Panc1 (cell line): ENCODE data around the gene TMOD3.

Source experiments
- POLR2AphosphoS5 ChIP-seq: IDR thresholded peaks from 2 replicates; pipeline ENCODE4 v1.6.1; 2012; ENCODE audit warnings: mild to moderate bottlenecking, low read depth, low read length, moderate library complexity
- SIN3A ChIP-seq: IDR thresholded peaks from 2 replicates; pipeline ENCODE4 v1.6.1; 2012; ENCODE audit warnings: low read depth, mild to moderate bottlenecking, low read length, moderate library complexity, borderline replicate concordance; ENCODE audit not compliant: insufficient read depth
- TCF7L2 ChIP-seq: IDR thresholded peaks from 2 replicates; pipeline ENCODE4 v1.6.1; 2011; ENCODE audit warnings: mild to moderate bottlenecking, low read depth, low read length, inconsistent platforms
- TF ChIP-seq, protein P1 (sequence below): fragments of 450-650 bp; IDR thresholded peaks from 2 replicates; pipeline ENCODE4 v1.5.1; 2017; ENCODE audit warnings: mild to moderate bottlenecking
- TF ChIP-seq, protein P2 (sequence below), 2 experiments: IDR thresholded peaks; 2 replicates each; pipeline ENCODE4 v1.6.1; 2011 to 2012; ENCODE audit warnings: low read depth in 2 of 2, control low read depth in 1 of 2, low read length in 1 of 2, mild to moderate bottlenecking in 1 of 2, moderate library complexity in 1 of 2; ENCODE audit not compliant: insufficient read depth in 1 of 2

DNA sequence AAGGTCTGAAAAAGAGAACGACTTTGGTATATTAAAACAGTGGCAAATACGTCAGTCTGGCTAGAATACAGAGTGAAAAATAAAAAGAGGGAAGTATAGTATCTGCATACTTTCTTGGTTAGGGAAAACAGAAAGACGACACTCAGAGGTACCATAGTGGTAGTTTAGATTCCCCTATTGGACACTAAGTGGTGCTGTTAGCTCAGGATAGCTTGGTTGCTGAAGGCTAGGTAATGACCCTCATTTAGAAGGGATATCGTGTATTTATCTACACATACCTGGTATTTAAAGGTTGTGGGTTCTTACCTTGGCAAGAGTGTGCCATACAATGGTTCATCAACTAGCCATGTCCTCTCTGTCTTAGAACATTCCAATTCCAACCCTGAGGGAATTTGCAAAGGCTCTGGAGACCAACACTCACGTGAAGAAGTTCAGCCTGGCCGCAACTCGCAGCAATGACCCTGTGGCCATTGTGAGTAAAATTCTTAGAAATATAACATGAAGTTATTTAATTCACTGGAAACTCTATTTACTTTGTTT lies 47.0 kb upstream of the TMOD3 start:
- TF ChIP-seq, protein P1, sequence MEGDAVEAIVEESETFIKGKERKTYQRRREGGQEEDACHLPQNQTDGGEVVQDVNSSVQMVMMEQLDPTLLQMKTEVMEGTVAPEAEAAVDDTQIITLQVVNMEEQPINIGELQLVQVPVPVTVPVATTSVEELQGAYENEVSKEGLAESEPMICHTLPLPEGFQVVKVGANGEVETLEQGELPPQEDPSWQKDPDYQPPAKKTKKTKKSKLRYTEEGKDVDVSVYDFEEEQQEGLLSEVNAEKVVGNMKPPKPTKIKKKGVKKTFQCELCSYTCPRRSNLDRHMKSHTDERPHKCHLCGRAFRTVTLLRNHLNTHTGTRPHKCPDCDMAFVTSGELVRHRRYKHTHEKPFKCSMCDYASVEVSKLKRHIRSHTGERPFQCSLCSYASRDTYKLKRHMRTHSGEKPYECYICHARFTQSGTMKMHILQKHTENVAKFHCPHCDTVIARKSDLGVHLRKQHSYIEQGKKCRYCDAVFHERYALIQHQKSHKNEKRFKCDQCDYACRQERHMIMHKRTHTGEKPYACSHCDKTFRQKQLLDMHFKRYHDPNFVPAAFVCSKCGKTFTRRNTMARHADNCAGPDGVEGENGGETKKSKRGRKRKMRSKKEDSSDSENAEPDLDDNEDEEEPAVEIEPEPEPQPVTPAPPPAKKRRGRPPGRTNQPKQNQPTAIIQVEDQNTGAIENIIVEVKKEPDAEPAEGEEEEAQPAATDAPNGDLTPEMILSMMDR: peak; percentile 48; the same call in 1 of the 2 replicates
- TF ChIP-seq TCF7L2: no peak
- TF ChIP-seq SIN3A: no peak
- TF ChIP-seq, protein P2, sequence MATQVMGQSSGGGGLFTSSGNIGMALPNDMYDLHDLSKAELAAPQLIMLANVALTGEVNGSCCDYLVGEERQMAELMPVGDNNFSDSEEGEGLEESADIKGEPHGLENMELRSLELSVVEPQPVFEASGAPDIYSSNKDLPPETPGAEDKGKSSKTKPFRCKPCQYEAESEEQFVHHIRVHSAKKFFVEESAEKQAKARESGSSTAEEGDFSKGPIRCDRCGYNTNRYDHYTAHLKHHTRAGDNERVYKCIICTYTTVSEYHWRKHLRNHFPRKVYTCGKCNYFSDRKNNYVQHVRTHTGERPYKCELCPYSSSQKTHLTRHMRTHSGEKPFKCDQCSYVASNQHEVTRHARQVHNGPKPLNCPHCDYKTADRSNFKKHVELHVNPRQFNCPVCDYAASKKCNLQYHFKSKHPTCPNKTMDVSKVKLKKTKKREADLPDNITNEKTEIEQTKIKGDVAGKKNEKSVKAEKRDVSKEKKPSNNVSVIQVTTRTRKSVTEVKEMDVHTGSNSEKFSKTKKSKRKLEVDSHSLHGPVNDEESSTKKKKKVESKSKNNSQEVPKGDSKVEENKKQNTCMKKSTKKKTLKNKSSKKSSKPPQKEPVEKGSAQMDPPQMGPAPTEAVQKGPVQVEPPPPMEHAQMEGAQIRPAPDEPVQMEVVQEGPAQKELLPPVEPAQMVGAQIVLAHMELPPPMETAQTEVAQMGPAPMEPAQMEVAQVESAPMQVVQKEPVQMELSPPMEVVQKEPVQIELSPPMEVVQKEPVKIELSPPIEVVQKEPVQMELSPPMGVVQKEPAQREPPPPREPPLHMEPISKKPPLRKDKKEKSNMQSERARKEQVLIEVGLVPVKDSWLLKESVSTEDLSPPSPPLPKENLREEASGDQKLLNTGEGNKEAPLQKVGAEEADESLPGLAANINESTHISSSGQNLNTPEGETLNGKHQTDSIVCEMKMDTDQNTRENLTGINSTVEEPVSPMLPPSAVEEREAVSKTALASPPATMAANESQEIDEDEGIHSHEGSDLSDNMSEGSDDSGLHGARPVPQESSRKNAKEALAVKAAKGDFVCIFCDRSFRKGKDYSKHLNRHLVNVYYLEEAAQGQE (IDR thresholded peaks at IDR 0.05; ENCODE audit: insufficient read depth in 1 of 2, low read depth in 2 of 2, low read length in 1 of 2): no peak
- no peak for TF ChIP-seq POLR2AphosphoS5
